ENCODE measurements around the gene POLR2J.

- TF ChIP-seq CTCF (IDR thresholded peaks at IDR 0.05) (no peak), POLR2A (IDR thresholded peaks at IDR 0.05) (no peak)
Observed at GRCh38 chr7:102469972-102470825, 8.5 kb downstream of the POLR2J start.
